C4-2B (cell line): ENCODE measurements around the gene TCF19.
"Not testable (repeated sequence)": the region's sequence is repeated elsewhere in the genome, so short reads cannot be mapped to it uniquely, and the experiment has no call there.

Experiments used
- ZFX ChIP-seq: fragments of 450-650 bp; IDR thresholded peaks from 2 replicates; pipeline ENCODE4 v1.6.1; 2017
- TF ChIP-seq, protein P1 (sequence below): fragments of 450-650 bp; conservative IDR thresholded peaks from 2 replicates; pipeline ENCODE4 v1.5.1; 2017; ENCODE audit warnings: mild to moderate bottlenecking

DNA sequence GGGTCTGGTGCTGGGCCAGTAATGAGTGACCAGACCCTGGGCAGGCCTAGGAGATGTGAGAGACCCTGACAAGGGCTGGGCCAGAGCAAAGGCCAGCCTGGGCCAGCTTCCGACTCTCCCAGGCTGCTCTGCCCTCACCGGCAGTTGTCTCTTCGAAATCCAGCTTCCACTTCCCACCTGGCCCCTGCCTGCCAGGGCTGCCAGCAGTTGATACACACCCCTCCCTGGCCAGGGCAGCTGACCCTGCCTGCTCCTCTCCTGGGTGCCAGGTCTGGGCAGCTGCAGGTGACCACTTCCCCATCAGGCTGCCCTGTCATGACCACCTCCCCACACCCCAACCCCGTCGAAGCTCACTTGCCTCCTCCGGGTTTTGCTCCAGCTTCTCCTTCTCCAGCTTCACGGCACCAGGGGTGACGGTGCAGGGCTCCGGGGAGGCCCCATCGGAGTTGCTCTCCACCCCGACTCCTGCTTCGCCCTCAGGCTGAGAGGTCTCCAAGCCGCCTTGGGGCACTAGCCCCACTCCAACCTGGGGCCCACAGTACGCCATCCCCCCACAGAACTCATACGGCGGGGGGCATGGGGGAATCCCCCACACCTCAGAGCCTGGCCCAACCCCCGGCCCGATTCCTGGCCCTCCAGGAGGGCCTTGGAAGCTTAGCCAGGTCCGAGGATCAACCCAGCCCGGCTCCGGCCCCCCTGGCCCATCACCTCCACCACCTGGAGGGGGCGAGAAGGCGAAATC lies 11.6 kb downstream of the TCF19 start:
- TF ChIP-seq, protein P1, sequence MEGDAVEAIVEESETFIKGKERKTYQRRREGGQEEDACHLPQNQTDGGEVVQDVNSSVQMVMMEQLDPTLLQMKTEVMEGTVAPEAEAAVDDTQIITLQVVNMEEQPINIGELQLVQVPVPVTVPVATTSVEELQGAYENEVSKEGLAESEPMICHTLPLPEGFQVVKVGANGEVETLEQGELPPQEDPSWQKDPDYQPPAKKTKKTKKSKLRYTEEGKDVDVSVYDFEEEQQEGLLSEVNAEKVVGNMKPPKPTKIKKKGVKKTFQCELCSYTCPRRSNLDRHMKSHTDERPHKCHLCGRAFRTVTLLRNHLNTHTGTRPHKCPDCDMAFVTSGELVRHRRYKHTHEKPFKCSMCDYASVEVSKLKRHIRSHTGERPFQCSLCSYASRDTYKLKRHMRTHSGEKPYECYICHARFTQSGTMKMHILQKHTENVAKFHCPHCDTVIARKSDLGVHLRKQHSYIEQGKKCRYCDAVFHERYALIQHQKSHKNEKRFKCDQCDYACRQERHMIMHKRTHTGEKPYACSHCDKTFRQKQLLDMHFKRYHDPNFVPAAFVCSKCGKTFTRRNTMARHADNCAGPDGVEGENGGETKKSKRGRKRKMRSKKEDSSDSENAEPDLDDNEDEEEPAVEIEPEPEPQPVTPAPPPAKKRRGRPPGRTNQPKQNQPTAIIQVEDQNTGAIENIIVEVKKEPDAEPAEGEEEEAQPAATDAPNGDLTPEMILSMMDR: not testable (repeated sequence)
- not testable (repeated sequence) for TF ChIP-seq ZFX
